NCI-H2196 (cell line): Measurements from ENCODE around the gene FBXO15.

Experiments
- DNase-seq: peaks from one replicate; lab custom pipeline; 2025; ENCODE audit not compliant: unreplicated experiment; lab: John Stamatoyannopoulos, UW

FBXO15 gene

GRCh38 chr18:74114116-74114515 lies 33.5 kb downstream of the FBXO15 start:
- no peak for DNase-seq

GRCh38 chr18:74113711-74114110 lies 33.9 kb downstream of the FBXO15 start:
- no peak for DNase-seq

- DNase-seq: no peak
Observed at GRCh38 chr18:74110976-74111375, 36.7 kb downstream of the FBXO15 start.

- DNase-seq: no peak
Observed at GRCh38 chr18:74110149-74110548, 37.5 kb downstream of the FBXO15 start.

GRCh38 chr18:74108460-74108859 lies 39.2 kb downstream of the FBXO15 start:
- DNase-seq: no peak

GRCh38 chr18:74097803-74098202 lies 49.8 kb downstream of the FBXO15 start:
- no peak for DNase-seq

GRCh38 chr18:74092922-74093321 lies 54.7 kb downstream of the FBXO15 start:
- DNase-seq: no peak

- no peak for DNase-seq
Observed at GRCh38 chr18:74084184-74084855, 63.3 kb downstream of the FBXO15 start.

- no peak for DNase-seq
Observed at GRCh38 chr18:74083557-74083952, 64.1 kb downstream of the FBXO15 start.

- no peak for DNase-seq
Observed at GRCh38 chr18:74082742-74083556, 64.7 kb downstream of the FBXO15 start.

GRCh38 chr18:74081966-74082741 lies 65.5 kb downstream of the FBXO15 start:
- DNase-seq: peak; percentile 7

- DNase-seq: no peak
Observed at GRCh38 chr18:74078257-74078656, 69.4 kb downstream of the FBXO15 start.

- no peak for DNase-seq
Observed at GRCh38 chr18:74074668-74075564, 72.7 kb downstream of the FBXO15 start.

GRCh38 chr18:74073957-74074667 lies 73.5 kb downstream of the FBXO15 start:
- DNase-seq: no peak

- no peak for DNase-seq
Observed at GRCh38 chr18:74069178-74070050, 78.2 kb downstream of the FBXO15 start.

GRCh38 chr18:74068296-74068695 lies 79.3 kb downstream of the FBXO15 start:
- no peak for DNase-seq

GRCh38 chr18:74066018-74066417 lies 81.6 kb downstream of the FBXO15 start:
- DNase-seq: no peak

GRCh38 chr18:74065366-74065765 lies 82.3 kb downstream of the FBXO15 start:
- DNase-seq: no peak

GRCh38 chr18:74064510-74064909 lies 83.1 kb downstream of the FBXO15 start:
- DNase-seq: no peak
